Duodenal mucosa (tissue), 2 donors: ENCODE results near the gene CCBE1.

Source experiments
- H3K27ac ChIP-seq: one replicate; pipeline ENCODE4 v1.7.0; 2013; ENCODE audit warnings: low read depth, low read length
- H3K27me3 ChIP-seq, 2 donors: one replicate each; pipeline ENCODE4 v1.7.0; 2013; ENCODE audit warnings: low read length in 2 of 2, control low read depth in 1 of 2; ENCODE audit not compliant: insufficient read depth in 2 of 2, control insufficient read depth in 1 of 2
- H3K36me3 ChIP-seq, 2 donors: one replicate each; pipeline ENCODE4 v1.7.0; 2013; ENCODE audit warnings: low read length in 2 of 2, control low read depth in 1 of 2; ENCODE audit not compliant: insufficient read depth in 2 of 2, control insufficient read depth in 1 of 2
- H3K4me1 ChIP-seq, 2 donors: one replicate each; pipeline ENCODE4 v1.7.0; 2013; ENCODE audit warnings: low read length in 2 of 2, control low read depth in 1 of 2; ENCODE audit not compliant: insufficient read depth in 2 of 2, control insufficient read depth in 1 of 2
- H3K4me3 ChIP-seq, 2 donors: one replicate each; pipeline ENCODE4 v1.7.0; 2013; ENCODE audit warnings: low read length in 2 of 2, low read depth in 1 of 2
- H3K9ac ChIP-seq, 2 donors: one replicate each; pipeline ENCODE4 v1.7.0; 2013; ENCODE audit warnings: low read length in 2 of 2, low read depth in 1 of 2
- H3K9me3 ChIP-seq, 2 donors: one replicate each; pipeline ENCODE4 v1.7.0; 2013; ENCODE audit warnings: low read length in 2 of 2, control low read depth in 1 of 2; ENCODE audit not compliant: control insufficient read depth in 1 of 2

The CCBE1 gene

DNA sequence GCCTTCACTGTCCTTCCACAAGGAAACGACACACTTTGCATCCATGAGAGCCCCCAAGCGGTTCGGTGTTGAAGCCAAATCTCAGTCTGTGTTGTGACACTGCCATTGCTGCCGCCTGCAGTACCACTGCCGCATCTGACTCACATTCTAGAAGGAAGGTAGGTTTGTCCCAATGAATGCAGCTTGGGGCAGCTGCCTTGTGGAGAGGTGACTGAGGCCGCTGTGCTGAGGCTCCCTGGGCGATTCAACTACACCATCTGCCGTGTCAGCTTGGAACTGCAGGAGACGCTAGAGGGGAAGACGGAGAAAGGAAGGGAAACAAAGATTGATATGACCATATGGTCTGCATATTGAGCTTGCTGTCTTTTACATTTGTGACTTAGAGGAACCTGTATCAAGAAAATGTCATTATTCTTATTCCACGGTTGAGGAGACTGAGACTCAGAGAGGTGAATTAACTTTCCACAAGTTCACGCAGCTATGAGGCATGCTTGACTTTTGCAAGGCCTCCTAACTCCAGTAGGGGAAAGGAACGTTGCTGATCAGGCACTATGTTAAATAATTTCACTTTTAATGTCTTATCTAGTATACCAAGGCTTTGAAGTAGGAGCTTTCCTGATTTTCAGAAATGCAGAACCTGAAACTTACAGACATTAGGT, 294.7 kb downstream of the CCBE1 start:
- H3K9ac ChIP-seq = no peak overlapping the region
- no peak overlapping the region for H3K4me3 ChIP-seq
- H3K9me3 ChIP-seq = no peaks in the 10 kb centered on the region
- H3K4me1 ChIP-seq = no peaks in the 10 kb centered on the region
- no peaks in the 10 kb centered on the region for H3K36me3 ChIP-seq
- H3K27me3 ChIP-seq = peaks cover 4 to 7% of the 10 kb centered on the region in 2 donors
- no peak overlapping the region for H3K27ac ChIP-seq

DNA sequence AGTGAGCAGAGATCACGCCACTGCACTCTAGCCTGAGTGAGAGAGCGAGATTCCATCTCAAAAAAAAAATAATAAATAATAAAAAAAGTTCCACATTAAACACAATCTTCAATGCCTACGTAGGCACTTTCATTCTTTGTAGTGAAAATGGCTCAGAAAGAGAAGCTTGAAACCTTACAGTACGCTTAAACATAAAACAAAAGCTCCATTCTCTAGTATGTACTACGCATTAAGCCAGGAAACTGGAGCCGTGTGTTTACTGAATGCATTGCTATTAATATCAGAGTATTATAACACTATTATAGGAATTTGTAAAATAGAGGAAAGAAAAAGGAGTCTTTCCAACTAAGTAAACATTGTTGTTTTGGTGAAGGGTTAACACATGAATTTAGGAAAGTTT, 296.8 kb downstream of the CCBE1 start:
- H3K27me3 ChIP-seq = peaks cover 7% of the 10 kb centered on the region in 2 donors
- no peaks in the 10 kb centered on the region for H3K9me3 ChIP-seq
- no peaks in the 10 kb centered on the region for H3K4me1 ChIP-seq
- H3K36me3 ChIP-seq = no peaks in the 10 kb centered on the region
- H3K4me3 ChIP-seq = no peak overlapping the region
- H3K9ac ChIP-seq = no peak overlapping the region
- no peak overlapping the region for H3K27ac ChIP-seq

DNA sequence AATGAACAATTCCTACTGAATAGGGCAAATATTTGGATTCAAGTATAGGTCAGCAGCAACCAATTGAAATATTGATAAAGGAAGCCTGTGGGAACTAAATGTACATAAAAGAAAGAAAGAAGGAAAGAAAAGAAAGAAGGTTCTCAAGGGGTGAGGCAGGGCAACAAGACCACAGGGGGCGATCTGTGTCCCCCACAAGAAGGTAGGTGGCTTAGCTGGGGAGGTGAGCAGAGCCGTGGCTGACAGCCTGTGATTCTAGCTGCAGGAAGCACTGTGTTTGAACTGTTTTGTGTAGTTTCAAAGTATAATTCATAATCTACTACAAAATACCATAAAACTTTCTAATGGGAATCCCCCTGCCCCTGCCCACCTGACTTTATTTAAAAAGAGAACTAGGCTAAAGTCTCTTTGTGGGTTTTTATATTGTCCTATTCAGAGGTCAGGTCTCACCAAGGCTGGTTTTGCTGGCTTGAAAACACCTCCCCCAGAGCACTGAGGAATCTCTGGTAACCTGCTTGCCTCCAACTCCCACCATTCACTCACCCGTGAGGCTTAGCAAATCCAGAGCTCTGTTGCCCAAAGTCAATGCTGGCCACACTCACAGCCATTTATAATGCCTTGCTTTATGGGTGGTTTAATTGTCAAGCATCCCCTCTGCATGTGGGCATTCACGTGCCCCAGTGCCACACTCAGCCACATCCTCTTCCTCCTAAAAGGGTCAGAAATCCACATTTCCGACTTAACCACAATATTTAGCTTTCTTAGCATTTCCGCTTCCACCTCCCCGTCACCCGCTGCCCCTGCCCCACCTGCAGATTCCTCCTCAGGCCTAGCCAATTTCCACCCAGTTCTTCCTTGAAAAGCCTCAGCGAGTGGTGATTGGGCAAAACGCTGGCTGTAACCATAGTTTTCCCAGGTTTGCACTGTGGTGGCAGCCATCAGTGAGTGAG, 301.7 kb downstream of the CCBE1 start:
- H3K27me3 ChIP-seq = peaks cover 0 to 6% of the 10 kb centered on the region in 2 donors
- no peaks in the 10 kb centered on the region for H3K9me3 ChIP-seq
- H3K4me1 ChIP-seq = no peaks in the 10 kb centered on the region
- H3K36me3 ChIP-seq = no peaks in the 10 kb centered on the region
- no peak overlapping the region for H3K27ac ChIP-seq
- H3K9ac ChIP-seq = no peak overlapping the region
- no peak overlapping the region for H3K4me3 ChIP-seq

GRCh38 chr18:59393381-59393780, 303.8 kb downstream of the CCBE1 start:
- Histone ChIP-seq H3K27ac (no peak overlapping the region), H3K4me3 (no peak overlapping the region), H3K9ac (no peak overlapping the region), H3K4me1 (no peaks in the 10 kb centered on the region), H3K27me3 (peaks cover 0 to 6% of the 10 kb centered on the region in 2 donors), H3K36me3 (no peaks in the 10 kb centered on the region), H3K9me3 (no peaks in the 10 kb centered on the region)

DNA sequence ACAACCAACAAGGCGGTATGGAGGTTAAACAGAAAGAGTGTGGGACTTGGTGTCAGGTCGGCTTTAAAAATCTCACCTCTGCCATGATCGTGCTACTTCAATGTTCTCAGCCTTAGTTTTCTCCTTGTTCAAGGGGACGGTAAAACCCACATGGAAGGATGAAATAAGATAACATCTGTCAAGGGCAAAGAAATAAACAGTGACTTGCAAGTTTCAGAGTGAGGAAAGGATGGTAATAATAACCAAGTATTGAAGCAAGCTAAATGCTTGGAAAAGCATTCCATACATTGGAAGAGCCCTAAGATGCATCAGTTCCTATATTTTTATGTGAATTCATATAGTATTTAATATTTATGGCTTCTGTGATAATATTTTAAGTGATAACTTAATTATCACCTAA, 308.4 kb downstream of the CCBE1 start:
- Histone ChIP-seq H3K4me3 (no peak overlapping the region), H3K9ac (no peak overlapping the region), H3K27ac (no peak overlapping the region), H3K36me3 (no peaks in the 10 kb centered on the region), H3K27me3 (peaks cover 0 to 3% of the 10 kb centered on the region in 2 donors), H3K4me1 (no peaks in the 10 kb centered on the region), H3K9me3 (no peaks in the 10 kb centered on the region)

GRCh38 chr18:59387687-59388565, 309.3 kb downstream of the CCBE1 start:
- H3K27me3 ChIP-seq = no peaks in the 10 kb centered on the region
- no peaks in the 10 kb centered on the region for H3K36me3 ChIP-seq
- H3K9me3 ChIP-seq = no peaks in the 10 kb centered on the region
- no peak overlapping the region for H3K9ac ChIP-seq
- no peaks in the 10 kb centered on the region for H3K4me1 ChIP-seq
- H3K27ac ChIP-seq = no peak overlapping the region
- no peak overlapping the region for H3K4me3 ChIP-seq

DNA sequence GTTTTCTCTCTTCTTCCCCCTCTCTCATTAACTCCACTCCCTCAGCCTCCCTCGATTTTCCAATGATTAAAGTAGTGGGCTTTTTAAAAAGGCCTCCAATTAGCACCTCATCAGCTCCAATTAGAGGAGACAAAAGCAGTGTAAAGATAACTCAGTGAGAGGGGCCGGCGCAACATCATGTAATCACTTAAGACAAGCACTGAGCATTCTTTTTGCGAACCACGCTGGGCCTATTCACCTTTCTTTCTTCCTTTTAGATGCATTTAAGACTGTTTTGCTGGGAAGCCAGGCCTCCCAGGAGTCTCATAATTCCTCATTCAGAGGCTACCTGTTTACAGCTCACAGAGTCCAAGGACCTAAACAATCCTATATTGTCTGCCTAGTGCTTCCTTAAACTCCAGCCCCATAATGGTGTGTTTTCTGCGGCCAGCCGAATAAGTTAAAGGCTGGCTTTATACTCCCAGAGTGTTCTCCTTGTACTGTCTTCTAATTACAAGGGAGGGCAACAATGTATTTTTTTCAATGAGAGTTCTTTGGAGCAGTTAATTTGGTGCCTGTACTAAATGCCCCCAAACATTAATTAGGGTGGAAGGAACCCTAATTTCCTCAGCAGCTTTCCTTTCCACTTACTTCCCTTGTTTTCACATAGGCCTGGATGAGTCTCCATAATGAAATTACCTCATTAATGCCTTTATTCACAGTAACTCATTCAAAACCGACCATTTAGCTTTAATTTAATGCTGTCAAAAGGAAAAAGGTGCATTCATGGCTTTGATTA, 310.1 kb downstream of the CCBE1 start:
- Histone ChIP-seq H3K36me3 (no peaks in the 10 kb centered on the region), H3K27me3 (no peaks in the 10 kb centered on the region), H3K9me3 (no peaks in the 10 kb centered on the region), H3K4me3 (no peak overlapping the region), H3K27ac (no peak overlapping the region), H3K9ac (no peak overlapping the region), H3K4me1 (no peaks in the 10 kb centered on the region)

DNA sequence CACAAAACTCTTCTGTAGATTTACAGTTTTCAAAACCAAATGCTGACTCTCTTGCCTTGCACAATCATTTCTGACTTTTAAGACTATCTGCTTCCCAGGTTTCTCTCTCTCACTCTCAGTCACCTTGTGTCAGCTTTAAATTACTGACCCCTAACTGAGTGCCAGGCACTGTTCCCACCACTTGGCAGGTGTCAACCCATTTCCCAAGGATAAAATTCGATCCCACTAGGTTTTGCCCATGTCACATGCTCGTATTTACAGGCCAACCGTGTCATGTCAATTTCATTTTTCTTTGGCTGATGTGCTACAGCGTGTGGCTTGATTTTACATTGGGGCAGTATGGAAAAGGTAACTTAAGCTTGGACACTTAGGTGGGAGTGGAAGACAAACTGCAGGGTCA, 312.0 kb downstream of the CCBE1 start:
- Histone ChIP-seq H3K27ac (no peak overlapping the region), H3K36me3 (no peaks in the 10 kb centered on the region), H3K4me1 (no peaks in the 10 kb centered on the region), H3K27me3 (no peaks in the 10 kb centered on the region), H3K4me3 (no peak overlapping the region), H3K9me3 (no peaks in the 10 kb centered on the region), H3K9ac (no peak overlapping the region)

DNA sequence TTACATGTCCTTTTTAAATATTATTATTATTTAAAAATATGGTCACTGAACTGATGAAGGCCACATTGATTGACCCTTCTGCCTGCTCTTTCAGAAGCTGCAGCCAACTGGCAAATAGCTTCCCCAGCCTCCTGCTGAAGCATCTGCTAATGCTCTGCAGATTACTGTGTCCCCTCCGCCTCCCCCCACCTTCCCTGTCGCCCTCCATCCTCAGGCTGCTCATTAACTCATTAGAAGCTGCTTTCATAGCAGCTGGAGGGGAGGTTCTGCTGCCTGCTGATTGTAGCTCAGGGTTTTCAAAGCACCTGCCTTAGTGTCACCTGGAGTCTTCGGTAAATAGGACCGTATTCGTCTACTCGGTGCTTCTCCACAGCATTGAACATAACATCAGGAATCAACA, 313.4 kb downstream of the CCBE1 start:
- Histone ChIP-seq H3K36me3 (no peaks in the 10 kb centered on the region), H3K27me3 (no peaks in the 10 kb centered on the region)

More for the DNA sequence above, 313.4 kb downstream of the CCBE1 start:
- H3K9me3 ChIP-seq = no peaks in the 10 kb centered on the region
- H3K9ac ChIP-seq = no peak overlapping the region
- no peak overlapping the region for H3K4me3 ChIP-seq
- no peak overlapping the region for H3K27ac ChIP-seq
- H3K4me1 ChIP-seq = no peaks in the 10 kb centered on the region
